Stimulated activated naive CD8-positive, alpha-beta T cell treated with anti-CD3 and anti-CD28 coated beads, Interleukin-15, Interleukin-2, amounts not matched to agents 100 U/mL and 50 U/mL, for 24 hours (primary cell): ENCODE data around the gene SALL1.

Experiments
- ATAC-seq: fragments of 150-1000 bp; cut with Tn5 transposase; one replicate; pipeline ENCODE4 v1.10.0; 2021
- DNase-seq: peaks from one replicate; pipeline ENCODE4 v3.0.0; 2021

The SALL1 gene

DNA sequence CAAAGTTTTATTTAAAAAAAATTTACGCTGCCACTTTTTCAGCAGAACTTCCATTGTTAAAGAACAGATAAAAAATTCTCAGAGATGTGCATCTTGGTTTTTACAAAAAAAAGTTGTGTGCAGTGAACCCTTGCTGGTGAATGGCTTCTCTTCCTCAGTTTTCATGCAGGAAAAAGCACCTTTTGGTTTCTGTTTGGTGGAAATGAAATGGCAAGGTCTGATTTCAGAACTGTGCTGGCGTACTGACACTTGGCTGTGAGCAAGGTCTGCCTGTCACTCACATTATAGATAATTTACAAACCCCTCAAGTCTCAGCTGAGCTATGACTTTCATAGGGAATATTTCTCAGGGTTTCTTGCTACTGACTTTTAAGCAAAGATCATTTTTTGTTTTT lies 5.7 kb upstream of the SALL1 start:
- DNase-seq (no peak), ATAC-seq (no peak)

GRCh38 chr16:51155820-51156806 lies 5.0 kb upstream of the SALL1 start:
- ATAC-seq = no peak
- DNase-seq = no peak

DNA sequence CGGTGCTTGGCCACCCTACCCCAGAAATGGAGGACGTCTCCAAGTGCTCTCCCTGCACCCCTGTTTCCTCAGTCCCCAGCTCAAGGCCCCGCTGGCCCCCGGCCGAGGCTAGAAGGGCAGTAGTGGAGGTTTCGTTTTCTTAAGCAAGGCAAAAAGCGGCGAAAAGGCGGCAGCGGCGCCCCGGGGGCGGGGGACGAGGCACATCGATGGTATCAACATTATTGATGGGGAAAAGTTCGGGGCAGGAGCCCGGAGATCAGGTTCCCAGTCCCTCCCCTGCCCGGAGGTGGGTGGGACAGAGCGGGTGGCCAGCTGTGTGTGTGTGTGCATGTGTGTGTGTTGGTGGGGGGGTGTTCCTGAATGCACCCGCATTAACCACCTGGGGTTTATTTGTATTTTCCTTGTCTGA lies 4.1 kb upstream of the SALL1 start:
- DNase-seq (no peak), ATAC-seq (no peak)

GRCh38 chr16:51154271-51155171 lies 3.5 kb upstream of the SALL1 start:
- no peak for ATAC-seq

GRCh38 chr16:51153577-51154031 lies 2.5 kb upstream of the SALL1 start:
- no peak for ATAC-seq
- no peak for DNase-seq

More at GRCh38 chr16:51154271-51155171, 3.5 kb upstream of the SALL1 start:
- no peak for DNase-seq

- no peak for ATAC-seq
- no peak for DNase-seq
Observed at GRCh38 chr16:51152691-51153576, 1.9 kb upstream of the SALL1 start.

DNA sequence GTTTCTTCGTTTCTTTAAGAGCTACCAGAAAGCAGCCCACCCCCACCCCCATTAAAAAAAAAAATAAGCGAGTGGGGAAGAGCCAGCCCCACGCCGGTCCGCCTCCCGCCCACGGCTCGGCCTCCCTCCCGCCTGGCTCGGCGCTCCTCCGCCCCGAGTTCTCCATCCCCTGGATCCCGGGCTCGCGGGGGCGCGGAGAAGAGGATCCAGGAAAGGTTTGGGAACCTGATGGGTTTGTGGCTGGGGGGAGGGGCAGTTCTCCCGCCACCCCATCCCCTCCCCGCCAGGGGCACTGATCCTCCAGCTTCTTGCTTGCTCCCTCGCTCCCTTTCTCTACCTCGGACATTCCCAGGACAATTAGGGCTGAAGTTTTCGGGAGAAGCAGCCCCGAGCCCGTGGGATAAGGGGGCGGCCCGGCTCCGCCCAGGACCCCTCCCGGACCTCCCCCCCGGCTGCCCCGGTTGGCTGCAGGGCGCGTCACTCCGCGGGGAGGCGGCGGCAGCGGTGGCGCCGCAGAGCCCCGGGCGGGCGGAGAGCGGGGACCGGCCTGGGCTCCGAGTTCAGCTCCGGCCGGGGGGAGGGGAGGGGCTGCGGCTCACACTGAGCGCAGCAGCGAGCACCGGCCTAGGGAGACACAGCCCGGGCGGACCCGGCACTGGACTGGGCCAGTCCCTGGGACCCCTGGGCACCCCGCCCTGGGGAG lies 1.0 kb upstream of the SALL1 start:
- ATAC-seq = no peak
- DNase-seq = no peak

DNA sequence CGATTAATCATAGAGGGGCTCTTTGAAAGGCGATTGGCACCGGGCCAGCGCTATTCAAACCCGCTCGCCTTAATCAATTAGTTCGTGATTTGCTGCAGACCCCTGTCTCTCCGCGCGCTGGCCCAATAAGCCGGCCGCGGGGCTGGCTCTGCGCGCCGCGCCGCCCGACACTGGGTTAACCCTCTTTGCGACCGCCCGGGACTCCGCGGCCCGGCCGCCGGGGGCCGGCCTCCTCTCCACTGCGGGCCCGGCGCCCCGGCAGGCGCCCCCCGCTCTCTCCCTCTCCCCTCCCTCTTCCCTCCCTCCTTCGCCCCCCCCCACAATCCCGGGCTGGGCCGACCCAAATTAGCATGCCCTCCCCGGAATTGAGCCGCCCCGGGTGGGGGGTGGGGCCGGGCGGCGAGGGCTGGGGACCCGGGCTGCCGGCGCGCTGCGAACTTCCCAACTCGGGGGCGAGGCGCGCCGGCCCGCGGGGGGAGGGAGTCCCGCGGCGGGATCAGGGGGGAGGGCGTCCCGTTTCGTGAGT lies 428 bp upstream of the SALL1 start:
- DNase-seq = no peak
- no peak for ATAC-seq

GRCh38 chr16:51150165-51150887 lies 744 bp downstream of the SALL1 start:
- no peak for ATAC-seq
- no peak for DNase-seq

DNA sequence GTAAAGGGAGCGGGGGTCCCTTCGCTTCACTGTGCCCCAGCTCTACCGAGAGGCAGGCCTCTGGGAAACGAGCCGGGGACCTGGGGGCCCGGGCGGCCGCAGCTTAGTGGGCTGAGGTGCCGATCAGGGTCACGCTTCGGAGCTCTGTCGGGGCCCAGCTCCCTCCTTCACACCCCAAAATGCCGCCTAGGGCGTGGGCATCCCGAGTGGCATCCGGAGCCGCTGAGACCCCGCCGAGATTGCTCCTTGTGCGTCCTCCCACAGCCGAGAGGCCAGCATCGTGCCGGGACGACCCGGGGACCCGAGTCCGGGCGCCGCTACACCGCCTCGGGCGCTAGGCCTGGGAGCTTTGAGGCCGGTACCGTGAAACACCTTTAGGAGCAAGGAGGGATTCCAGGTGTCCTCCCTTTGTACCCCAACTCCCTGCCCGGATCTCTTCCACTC lies 1.3 kb downstream of the SALL1 start:
- no peak for DNase-seq
- no peak for ATAC-seq

GRCh38 chr16:51149251-51149661 lies 1.8 kb downstream of the SALL1 start:
- no peak for DNase-seq
- ATAC-seq = no peak

- ATAC-seq = no peak
Observed at GRCh38 chr16:51148678-51149228, 2.3 kb downstream of the SALL1 start.

GRCh38 chr16:51147776-51148677 lies 3.0 kb downstream of the SALL1 start:
- ATAC-seq (no peak), DNase-seq (no peak)

More at GRCh38 chr16:51148678-51149228, 2.3 kb downstream of the SALL1 start:
- DNase-seq = no peak

- ATAC-seq (no peak), DNase-seq (no peak)
Observed at GRCh38 chr16:51146256-51146924, 4.7 kb downstream of the SALL1 start.

DNA sequence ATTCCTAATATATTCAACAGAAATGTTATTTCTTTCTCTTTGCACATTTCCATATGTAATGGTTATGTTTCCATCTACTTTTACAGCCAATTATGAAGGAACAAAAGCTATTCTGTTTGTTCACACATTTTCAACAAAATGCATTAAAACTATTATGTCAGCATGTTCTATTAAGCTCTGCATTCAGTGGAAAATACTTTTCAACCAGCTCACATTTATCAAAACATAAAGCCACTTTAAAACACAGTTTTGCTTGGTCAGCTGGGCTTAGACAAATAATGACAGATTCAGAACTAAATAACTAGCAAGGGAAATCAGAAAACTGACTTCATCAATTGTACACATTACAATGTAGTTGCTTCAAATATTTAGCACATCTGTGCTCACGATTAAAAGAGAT lies 6.9 kb downstream of the SALL1 start:
- ATAC-seq (no peak), DNase-seq (no peak)

DNA sequence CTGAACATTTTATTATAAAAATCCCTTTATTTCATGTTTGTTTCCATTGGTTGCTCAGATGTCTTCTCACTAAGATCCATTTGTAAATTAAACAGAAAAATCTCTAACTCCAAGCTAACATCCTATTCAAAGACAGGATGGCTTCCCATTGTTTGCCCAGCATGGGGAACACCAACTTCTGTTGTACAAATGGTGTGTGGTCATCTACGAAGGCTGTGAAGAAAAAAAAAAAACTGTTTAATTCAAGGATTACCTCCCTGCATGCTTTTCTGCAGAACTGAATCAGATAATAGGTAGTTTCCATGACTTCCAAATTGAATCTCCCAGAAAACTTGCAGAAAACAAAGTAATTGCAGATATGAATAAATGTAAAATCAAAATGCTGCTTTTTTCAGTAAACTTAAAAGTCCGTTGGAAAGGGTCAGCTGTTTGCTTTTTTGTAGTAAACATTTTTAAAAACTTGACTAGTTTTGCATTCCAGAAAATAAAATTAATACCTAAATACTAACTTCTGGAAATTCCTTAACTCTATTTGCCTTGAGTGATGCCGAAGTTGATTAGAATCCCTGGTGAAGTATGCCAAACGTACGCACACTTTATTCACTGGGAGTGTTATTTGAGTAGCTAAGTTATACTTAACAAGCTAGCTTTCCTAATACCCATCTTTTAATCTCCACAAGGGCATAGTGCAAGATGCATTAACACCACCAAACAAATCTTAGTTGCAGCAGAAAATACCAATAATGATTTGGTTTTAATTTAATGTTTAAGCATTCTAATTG lies 7.7 kb downstream of the SALL1 start:
- no peak for ATAC-seq
- DNase-seq = no peak

GRCh38 chr16:51141541-51141940 lies 9.5 kb downstream of the SALL1 start:
- DNase-seq (no peak), ATAC-seq (no peak)
